Ecto neural progenitor cell (in vitro differentiated cells): ENCODE results near the gene TCF21.

Experiments
- DNase-seq: peaks from one replicate; pipeline ENCODE4 v3.0.0-alpha.2; 2018; ENCODE audit warnings: low spot score

The TCF21 gene

DNA sequence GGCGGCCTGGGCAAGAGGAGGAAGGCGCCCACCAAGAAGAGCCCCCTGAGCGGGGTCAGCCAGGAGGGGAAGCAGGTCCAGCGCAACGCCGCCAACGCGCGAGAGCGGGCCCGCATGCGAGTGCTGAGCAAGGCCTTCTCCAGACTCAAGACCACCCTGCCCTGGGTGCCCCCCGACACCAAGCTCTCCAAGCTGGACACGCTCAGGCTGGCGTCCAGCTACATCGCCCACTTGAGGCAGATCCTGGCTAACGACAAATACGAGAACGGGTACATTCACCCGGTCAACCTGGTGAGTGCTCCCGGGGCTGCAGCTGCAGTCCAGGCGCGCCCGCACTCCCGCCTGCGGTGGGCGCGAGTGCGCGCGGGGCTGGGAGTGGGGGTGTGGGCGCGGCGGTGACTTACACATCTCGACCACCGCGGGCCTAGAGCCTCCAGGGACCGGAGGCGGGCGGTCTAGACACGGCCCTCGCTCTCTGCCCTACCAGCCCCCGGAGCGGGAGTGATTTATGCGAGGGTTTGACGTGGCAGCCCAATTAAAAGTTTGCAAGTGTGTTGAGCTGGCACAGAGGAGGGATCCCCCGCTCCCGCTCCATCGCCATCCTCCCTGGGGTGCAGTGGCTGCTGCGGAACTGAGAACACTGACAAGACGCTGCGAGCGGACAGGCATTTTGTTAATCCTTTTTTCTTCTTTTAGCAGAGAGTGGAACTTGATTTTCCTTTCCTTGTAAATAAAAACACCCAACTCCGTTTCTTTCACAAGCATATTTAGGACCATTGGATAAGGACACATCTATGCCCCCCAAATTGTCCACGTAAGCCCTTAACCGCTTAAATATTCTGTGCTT, 867 bp downstream of the TCF21 start:
- peak; percentile 74 for DNase-seq

DNA sequence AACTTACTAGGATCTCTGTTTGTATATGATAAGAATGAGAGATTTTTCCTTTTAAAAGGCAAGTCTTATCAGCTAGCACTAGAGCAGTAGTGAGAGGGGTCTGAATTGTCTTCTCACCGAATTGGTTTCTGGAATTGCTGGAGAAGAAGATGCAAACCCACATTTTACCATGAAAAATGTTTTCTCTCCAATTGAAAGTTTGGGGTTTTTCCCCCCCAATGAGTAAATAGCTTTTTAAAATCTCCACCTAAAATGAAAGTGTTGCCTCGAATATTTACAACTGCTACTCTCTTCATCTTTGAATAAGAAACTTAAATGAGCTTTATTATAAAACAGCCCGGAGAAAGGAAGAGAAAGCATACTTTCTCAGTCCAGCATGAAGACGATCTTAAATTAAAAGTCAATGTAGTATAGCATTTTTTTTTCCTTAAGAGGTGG, 1.8 kb downstream of the TCF21 start:
- no peak for DNase-seq

DNA sequence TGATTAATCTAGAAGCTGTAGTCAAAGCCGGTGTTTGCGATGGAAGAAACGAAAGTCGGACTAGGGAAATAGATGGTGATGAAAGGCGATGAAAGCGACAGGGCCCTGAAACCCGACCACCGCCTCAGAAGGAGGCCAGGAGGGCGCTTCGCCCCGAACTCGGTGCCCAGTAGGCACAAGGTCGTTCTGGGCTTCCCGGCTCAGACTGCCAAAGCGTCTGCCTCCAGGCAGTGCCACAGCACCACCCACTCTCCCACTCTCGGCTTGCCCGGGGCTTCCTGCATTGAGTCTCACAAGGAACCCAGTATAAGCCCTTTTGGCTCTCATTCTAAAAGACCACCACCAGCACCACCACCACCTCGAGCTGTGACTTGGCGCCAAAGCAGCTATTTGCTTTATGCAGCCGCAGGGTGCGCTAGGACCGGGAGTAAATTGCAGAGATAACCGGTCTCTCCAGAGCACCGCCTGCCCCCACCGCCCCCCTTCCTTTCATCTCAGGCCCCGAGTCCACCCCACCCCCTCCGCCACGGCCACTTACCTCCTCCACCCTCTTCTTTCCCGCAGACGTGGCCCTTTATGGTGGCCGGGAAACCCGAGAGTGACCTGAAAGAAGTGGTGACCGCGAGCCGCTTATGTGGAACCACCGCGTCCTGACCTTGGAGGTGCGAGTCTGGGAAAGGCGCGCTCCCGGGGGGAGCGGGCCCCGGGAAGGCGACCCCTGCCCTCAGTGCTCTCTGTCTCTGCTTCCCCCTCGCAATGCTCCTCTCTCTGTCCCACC, 2.4 kb downstream of the TCF21 start:
- peak; percentile 67 for DNase-seq

DNA sequence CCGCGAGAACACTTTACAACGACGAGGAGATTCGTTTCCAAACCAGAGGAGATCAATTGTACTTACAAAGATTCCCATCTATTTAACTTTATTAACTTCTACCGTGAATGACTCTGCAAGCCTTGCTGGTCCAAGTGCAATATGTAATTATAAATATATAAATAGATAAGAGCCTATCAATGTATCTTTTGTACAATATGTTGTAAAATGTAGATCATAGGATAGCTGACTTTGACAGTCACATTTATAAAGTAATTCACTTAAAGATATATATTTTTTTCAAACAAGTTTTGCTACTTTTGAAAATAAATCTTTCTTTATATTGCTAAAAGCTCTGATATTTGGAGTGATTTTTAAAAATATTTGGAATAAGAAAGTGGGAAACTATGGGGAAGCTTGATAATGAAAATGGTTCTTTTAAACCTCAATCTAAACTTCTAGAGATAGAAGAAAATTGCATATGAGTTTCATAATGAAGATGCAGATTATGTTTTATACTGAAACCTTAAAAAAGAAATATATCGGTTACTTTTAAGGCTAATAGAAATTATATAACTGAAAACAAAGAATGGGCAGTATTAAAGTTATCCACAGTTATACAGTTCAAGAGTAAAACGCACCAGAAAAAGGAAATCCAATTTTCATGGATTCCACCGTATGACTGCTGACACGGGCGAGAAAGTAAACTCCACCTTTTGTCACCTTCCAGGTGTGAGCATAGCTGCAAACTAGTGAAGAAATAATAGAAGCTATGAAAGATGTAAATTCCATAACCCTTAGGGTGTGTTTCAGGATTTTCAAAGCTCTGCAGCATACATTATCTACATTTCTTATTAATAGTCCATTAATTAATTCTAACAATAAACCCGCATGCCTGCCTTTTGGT, 3.3 kb downstream of the TCF21 start:
- DNase-seq: no peak

DNA sequence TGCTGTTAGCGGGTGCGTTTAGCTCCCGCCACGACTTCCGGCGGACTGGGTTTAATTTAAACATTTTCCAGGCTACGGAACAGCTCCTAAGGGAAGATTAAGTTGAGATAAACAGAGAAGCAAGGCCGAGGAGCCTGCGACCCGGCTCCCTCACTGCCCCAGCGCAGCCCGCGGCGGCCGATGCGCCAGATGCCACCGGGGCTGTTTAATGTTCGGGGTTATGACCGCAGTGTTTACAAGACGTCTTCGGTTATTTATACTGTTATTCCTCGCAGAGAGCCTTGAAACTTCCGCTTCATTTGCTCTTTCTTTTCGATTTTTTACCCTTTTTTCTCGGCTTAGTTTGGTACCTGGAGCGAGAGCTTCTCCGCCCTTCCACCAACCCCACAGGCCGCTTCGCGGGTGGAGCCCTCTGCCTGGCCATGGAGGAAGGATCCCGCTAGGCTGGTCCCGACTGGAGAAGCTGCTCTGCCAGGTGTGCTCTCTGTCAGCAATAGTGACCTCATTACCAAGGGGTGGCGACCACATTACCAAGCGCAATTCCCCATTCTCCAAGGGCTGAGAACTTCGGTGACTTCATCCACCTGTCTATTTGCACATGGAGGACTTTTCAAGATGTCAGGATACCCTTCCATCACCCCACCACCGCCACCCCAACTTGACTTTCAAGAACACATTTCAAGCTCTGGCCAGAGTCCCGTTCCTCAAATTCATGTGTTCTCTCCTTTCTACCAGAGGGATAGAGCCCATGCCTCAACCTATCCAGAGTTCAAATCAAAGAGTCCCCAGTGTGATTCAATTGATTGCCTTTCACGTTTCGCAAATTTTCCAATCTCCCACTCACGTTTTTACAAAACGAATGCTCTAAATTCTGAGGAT, 4.1 kb downstream of the TCF21 start:
- peak; percentile 58 for DNase-seq

DNA sequence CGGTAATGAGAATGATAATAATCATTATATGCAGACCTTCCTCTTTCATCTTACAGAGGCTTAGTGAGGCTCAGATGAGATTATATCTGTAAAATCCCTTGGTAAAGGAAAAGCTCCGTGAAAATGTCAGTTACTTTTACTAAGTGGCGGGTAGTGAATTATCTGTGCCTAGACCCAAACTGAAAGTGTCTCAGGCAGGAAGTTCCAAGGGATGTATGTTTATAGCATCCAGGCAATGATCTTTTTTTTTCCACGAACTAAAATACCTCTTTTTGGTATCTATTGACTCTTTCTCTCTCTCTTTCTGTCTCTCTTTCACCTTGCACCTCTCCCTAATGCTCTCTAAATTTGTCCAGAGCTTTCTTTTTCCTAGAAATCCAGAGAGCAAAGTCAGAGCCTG, 5.0 kb downstream of the TCF21 start:
- no peak for DNase-seq

DNA sequence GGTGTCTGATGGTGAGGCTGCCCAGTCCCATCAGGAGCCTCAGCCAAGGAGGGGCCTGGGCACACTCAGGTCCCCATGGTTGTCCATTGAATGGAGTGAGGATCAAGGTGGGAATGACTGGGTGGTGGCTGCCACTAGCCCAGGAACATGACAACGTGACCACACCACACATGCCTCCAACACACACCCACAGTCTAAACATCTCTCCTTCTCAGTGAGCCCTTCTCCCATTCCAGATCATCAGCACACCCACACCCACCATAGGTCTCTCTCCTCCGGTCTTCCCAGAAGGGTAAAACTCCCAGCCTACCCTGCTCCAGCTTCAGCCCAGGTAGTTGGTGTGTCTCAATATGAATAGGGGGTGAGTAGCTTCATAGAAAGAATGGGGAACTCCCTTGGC, 5.5 kb downstream of the TCF21 start:
- DNase-seq: no peak

DNA sequence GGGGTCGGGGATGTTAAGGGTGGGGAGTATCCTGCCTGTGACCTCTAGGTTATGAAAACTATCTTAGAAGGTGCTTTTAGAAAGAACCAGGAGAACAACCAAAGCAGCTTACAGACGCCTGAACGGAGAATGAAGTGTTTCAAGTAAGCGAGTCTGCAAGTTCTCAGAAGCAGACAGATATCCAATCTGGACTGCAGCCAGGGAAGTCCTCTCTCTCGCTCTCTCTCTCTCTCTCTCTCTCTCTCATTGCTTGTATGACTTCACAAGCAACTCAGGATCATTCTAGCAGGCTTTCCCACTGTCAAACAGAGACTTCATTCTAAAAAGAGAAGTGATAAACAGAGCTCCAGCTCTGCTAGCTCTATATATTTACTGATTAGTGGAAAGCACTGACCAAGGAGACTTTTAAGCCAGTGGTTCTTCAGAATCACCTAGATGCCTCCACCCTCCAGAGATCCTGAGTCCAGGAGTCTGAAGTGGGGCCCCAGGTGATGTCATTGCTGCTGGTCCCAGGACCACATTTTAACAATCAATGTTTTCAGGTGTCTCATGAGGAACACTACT, 6.0 kb downstream of the TCF21 start:
- DNase-seq: no peak

DNA sequence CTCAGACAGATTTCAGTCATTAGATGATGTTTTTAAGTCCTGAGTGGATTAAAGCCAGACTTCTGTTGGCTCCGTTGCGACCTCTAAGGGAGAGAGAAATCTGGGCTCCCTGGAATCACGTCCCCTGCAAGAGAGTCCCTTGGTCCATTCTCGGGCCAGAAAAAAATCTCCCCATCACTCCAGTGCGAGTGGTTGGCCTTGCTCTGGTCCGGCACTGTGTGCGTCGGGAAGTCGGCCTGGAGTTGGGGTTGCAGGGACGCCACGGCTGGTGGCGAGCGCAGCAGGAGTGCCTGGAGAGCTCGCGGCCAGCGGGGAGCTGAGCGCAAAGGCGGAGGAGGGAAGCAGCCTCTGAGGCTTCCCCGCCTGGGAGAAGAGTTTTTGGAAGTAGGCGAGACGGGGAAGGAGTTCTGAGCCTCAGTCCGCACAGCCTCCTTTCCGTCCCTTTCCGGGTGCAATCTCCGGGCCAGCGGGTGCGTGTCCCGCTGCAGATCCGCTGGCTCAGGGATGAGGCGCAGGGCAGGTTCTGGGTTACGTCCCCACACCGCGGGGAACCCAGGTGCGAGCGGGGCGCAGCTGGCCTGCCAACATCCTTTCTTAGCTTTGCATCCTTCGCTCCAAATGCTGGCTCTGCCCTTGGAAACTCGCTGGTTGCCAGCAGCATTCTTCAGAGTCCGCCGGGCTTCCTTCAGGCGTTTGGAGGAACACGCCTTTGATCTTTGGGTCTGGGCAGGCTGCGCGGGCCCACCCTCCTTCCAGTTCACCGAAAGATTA, 6.8 kb downstream of the TCF21 start:
- peak; percentile 59 for DNase-seq

DNA sequence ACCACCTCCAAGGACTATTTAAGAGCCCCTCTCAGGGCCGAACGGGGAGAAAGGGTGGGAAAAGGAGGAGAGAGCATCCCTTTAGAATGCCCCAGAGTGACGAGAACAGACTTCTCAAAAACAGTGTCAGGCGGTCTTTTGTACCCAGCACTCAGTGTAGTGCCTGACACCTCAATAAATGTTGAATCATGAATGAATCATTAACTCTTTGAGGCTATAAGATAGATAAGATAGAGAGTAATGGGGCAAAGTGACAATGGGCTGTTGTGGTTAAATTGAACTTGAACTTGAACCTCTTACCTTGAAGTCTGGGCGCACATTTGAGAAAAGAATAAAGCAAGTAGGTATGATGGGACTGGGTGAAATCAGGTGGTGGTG, 7.4 kb downstream of the TCF21 start:
- DNase-seq: no peak

DNA sequence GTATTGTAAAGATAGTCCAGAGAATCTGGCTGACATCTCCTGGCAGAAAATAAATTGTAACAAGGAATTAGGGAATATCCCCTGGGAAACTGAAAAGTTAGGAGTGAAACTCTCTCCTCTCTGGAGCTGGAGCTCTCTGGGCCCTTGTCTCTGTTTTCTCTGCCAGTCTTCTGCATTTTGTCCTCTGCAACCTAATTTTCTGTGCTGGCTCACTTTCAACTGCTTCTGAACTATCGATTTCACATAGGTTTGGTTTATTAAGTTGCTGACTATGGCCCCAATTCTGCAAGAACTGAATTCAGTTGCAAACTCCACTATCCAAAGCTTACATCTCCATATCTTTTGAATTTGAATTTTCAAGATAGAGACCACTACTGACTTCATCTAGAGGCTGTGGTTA, 9.3 kb downstream of the TCF21 start:
- DNase-seq: no peak

DNA sequence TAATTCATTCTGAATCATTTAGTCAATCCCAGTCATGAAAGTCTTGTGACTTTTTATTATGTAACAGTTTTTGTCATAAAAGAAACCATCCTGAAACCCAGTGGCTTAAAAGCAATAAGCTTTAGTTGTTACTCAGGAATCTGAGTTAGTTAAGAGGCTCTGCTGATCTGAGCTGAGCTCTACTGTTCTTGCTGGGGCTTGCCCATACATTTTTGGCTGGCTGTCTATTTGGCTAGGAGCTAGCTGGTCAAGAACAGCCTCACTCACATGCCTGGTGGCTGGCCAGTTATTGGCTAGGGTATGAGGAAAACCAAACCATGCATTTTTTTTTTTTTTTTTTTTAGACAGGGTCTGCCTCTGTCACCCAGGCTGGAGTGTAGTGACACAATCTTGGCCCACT, 10.6 kb downstream of the TCF21 start:
- no peak for DNase-seq

DNA sequence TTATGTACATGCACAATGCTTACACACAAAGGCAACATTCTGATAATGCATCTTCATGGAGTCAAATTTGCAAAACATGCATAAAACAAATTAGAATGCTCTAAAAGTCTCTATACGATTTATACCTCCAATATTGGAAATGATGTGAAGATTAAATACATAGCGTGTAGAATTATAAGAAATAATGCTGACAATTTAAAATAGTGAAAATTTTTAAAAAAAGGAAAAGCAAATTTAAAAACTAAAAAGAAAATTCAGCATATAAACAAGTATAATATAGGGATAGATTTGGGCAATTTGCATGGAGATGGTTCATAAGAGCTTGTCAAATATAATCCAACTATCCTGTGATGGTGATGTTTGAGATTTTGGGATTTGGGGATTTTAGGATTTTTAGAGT, 14.9 kb downstream of the TCF21 start:
- DNase-seq: no peak

DNA sequence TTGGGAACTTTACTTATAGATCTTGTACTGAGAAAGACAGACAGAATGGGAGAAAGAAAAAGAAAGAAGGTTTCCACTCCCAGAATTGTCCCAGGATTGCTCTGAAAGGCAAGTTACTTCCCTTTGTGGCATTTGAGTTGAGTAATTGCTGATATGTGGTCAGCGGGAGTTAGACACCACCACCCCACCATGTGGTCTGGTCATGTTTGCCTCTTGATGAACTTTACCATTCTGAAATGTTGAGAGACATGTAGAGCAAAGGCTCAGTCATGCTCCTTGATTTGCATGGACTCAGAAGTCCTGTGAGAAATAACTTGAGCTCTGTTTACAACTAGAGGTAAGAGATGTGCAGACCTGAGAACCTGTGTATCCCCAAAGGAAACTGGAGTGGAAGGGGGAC, 17.1 kb downstream of the TCF21 start:
- DNase-seq: no peak

DNA sequence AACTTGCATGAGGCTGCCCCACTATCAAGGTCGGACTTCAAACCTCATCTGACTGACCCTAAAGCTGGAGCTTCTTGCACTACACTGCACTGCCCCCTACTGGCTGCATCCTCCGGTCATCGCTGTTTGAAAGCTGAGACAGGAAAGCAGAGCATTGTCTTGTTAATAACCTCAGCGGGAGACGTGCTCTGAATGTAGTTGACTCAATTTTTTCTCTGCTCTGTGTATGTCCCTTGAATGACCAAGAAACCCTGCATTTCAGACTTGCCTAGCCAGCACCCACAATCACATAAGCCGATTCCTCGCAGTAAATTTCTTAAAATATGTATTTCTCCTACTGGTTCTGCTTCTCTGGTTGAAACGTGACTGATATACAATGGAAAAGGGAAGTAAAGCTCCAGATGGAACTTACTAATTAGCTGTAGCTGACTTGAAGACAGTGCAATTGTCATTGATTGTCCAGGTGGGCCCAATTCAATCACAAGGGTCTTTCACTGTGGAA, 27.8 kb downstream of the TCF21 start:
- peak; percentile 93 for DNase-seq

DNA sequence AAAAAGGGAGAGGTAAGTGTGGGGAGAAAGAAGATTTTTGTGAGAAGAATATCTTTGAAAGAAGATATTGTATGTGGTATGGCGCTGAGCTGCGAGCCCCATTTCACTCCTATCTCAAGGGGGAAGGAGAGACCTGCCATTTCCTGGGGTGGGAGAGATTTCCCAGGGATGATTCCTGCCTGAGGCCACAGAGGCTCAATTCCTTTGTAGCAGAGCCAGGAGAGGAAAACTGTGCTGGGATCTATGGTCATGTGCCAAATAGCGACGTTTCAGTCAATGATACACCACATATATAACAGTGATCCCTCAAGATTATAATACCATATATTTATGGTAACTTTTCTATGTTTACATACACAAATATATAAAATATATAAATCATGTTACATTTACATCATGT, 28.9 kb downstream of the TCF21 start:
- DNase-seq: no peak

DNA sequence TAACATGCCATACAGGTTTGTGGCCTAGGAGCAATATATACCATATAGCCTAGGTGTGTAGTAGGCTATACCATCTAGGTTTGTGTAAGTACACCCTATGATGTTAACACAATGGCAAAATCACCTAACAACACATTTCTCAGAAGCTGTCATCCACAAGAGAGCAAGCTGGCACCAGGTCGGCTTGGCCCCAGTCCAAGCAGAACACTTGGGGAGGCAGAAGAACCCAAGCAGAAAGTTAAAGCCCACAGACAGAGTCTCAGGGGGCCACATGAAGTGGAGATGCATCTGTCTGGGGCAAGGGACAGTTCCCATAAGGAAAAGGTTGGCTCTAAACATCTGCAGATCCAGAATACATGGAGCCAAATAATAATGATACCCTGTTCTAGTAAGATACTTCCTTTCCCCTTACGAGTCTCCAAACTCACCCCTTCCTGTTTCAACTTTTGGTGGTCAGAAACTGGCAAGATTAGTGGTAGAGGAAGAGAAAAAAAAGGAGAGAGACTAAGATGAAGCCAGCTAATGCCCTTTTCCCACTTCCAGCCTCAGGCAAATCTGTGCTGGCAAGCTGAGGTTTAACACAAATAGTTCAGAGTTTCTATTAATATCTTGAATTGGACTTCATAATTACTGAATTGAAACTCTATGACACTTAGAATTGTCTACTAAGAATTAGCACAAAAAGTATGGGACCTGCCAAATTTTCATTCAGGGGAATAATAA, 29.5 kb downstream of the TCF21 start:
- DNase-seq: no peak

DNA sequence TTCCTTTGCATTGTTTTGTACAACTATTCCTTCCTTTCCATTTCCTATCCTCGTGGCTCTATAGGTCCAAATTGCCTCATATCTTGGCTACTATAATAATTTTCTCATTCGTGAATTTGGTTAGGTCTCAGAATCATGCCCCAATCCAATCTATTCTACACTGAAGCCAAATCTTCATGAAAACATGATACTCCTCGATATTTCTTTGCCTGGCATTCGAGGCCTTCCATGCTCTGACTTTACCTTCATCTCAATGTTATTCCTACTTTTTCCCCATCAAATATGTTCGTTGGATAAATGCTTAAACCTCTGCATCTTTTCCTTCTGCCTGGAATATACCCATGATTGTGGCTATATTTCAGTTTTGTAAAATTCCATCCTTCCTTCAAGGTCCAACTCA, 30.4 kb downstream of the TCF21 start:
- DNase-seq: no peak

DNA sequence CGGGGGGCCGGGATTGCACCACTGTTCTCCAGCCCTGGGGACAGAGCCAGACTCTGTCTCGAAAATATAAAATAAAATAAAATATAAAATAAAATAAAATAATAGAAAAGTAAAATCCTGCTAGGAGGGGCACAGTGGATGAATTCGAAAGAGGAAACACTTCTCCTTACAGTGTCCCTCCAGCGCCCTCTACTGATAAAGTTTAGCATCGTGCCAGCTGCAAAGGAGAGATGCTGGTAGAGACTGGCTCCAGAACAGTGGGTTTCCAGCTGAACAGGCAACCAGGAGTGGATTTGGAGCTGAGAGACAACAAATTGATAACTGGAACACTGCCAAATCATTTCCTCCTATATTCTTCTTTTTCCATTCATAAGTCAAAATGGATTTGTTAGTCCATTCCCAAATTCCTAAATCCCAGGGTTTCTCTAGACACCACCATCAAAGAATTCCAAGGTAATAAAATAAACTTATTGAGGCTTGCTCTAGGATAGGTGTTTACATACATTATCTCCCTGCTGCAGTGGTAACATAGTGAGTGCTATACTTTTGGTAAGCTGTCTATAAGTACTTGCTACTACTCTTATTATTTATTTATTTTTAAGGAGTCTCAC, 32.4 kb downstream of the TCF21 start:
- peak; percentile 78 for DNase-seq
